DOHH2 (cell line): Measurements from ENCODE around the gene SLC6A1.

ENCODE experiments used
- H3F3A ChIP-seq: fragments of 200-600 bp; sonication (generic), shearing (Covaris generic); 2 replicates; pipeline ENCODE4 v1.6.0; 2016; ENCODE audit warnings: antibody characterized with exemption, mild to moderate bottlenecking; ENCODE audit not compliant: control insufficient read depth, insufficient read depth
- H3K27ac ChIP-seq: fragments of 200-600 bp; sonication (generic); 2 replicates; pipeline ENCODE4 v1.5.1; 2014; ENCODE audit warnings: low read depth, mild to moderate bottlenecking, low read length, moderate library complexity
- H3K27me3 ChIP-seq: fragments of 200-600 bp; sonication (generic); 2 replicates; pipeline ENCODE4 v1.6.1; 2014; ENCODE audit warnings: mild to moderate bottlenecking, low read length, mixed read lengths; ENCODE audit not compliant: control insufficient read depth
- H3K36me3 ChIP-seq: fragments of 200-600 bp; sonication (generic); 2 replicates; pipeline ENCODE4 v1.6.1; 2014; ENCODE audit warnings: mild to moderate bottlenecking, low read length, moderate library complexity, mixed read lengths; ENCODE audit not compliant: control insufficient read depth
- H3K4me1 ChIP-seq: fragments of 200-600 bp; sonication (generic); 2 replicates; pipeline ENCODE4 v1.6.1; 2014; ENCODE audit warnings: mild to moderate bottlenecking, low read length, mixed read lengths; ENCODE audit not compliant: control insufficient read depth
- H3K4me2 ChIP-seq: fragments of 200-600 bp; sonication (generic); 2 replicates; pipeline ENCODE4 v1.6.0; 2014; ENCODE audit warnings: mild to moderate bottlenecking, low read length, moderate library complexity
- H3K4me3 ChIP-seq: fragments of 200-600 bp; sonication (generic); 2 replicates; pipeline ENCODE4 v1.5.1; 2014; ENCODE audit warnings: mild to moderate bottlenecking, low read length, mixed read lengths
- H3K79me2 ChIP-seq: fragments of 200-600 bp; sonication (generic); 2 replicates; pipeline ENCODE4 v1.6.1; 2014; ENCODE audit warnings: mild to moderate bottlenecking, low read length, mixed read lengths; ENCODE audit not compliant: control insufficient read depth
- H3K9me2 ChIP-seq: fragments of 200-600 bp; sonication (generic); replicated peaks from 2 replicates; pipeline ENCODE4 v1.6.1; 2014; ENCODE audit warnings: mild to moderate bottlenecking, low read length, mixed read lengths; ENCODE audit not compliant: control insufficient read depth
- H3K9me3 ChIP-seq: fragments of 200-600 bp; sonication (generic); 2 replicates; pipeline ENCODE4 v1.6.1; 2014; ENCODE audit warnings: antibody characterized with exemption, low read length, mixed read lengths; ENCODE audit not compliant: control insufficient read depth, insufficient read depth
- H4K20me1 ChIP-seq: fragments of 200-600 bp; sonication (generic); 2 replicates; pipeline ENCODE4 v1.6.0; 2014; ENCODE audit warnings: low read depth, mild to moderate bottlenecking, antibody characterized with exemption, low read length, moderate library complexity; ENCODE audit not compliant: control insufficient read depth, insufficient read depth
- EZH2phosphoT487 ChIP-seq: fragments of 200-600 bp; sonication (generic); IDR thresholded peaks from 2 replicates; pipeline ENCODE4 v1.6.1; 2017; ENCODE audit warnings: borderline replicate concordance, mild to moderate bottlenecking, antibody characterized with exemption, low read length, moderate library complexity, mixed read lengths
- TF ChIP-seq, protein P1 (sequence below): fragments of 200-600 bp; sonication (generic); IDR thresholded peaks from one replicate; pipeline ENCODE4 v1.5.1; 2014; ENCODE audit warnings: antibody characterized with exemption, mild to moderate bottlenecking, low read depth, low read length; ENCODE audit not compliant: poor library complexity, severe bottlenecking

SLC6A1 gene

GRCh38 chr3:10995871-10996270, 3.3 kb downstream of the SLC6A1 start:
- Histone ChIP-seq H3K4me1 (no peaks in the 10 kb centered on the region), H3K4me2 (no peak overlapping the region), H3K4me3 (no peak overlapping the region), H3K36me3 (no peaks in the 10 kb centered on the region), H3K79me2 (no peaks in the 10 kb centered on the region), H3K27ac (no peak overlapping the region), H4K20me1 (no peaks in the 10 kb centered on the region), H3F3A (no peaks in the 10 kb centered on the region), H3K9me3 (no peaks in the 10 kb centered on the region), H3K9me2 (no peaks in the 10 kb centered on the region), H3K27me3 (no peaks in the 10 kb centered on the region)
- TF ChIP-seq, protein P1, sequence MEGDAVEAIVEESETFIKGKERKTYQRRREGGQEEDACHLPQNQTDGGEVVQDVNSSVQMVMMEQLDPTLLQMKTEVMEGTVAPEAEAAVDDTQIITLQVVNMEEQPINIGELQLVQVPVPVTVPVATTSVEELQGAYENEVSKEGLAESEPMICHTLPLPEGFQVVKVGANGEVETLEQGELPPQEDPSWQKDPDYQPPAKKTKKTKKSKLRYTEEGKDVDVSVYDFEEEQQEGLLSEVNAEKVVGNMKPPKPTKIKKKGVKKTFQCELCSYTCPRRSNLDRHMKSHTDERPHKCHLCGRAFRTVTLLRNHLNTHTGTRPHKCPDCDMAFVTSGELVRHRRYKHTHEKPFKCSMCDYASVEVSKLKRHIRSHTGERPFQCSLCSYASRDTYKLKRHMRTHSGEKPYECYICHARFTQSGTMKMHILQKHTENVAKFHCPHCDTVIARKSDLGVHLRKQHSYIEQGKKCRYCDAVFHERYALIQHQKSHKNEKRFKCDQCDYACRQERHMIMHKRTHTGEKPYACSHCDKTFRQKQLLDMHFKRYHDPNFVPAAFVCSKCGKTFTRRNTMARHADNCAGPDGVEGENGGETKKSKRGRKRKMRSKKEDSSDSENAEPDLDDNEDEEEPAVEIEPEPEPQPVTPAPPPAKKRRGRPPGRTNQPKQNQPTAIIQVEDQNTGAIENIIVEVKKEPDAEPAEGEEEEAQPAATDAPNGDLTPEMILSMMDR, result no peak
- no peak for TF ChIP-seq EZH2phosphoT487

DNA sequence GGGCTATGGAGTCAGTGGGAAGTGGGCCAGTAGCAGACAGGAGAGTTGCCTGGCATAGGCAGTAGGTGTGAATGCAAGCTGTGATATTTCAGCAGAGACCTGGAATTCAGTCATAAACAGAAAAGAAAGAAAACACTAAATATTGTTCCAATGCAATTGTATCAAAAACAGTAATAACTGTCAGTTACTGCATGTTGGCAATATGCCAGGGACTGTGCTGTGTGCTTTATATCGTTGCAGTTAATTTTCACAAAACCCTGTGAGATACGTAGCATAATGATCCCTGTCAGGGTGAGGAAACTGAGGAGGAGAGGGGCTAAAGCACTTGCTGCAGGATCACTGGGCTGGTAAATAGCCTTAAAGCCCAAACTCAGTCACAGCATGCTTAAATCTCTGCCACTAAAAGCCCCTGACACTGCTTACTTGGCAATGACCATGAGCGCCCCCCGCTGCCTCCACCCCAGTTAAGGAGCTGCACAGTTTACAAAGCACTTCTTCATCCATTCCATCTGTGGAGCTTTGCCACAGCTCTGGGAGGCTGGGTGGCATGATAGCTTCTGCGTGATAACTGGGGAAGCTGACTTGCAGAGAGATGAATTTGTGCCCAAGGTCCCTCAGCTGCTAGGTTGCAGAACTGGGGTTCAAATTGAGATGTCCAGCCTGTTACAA, 3.9 kb downstream of the SLC6A1 start:
- Histone ChIP-seq H3K79me2 (no peaks in the 10 kb centered on the region), H3K36me3 (no peaks in the 10 kb centered on the region), H3K4me1 (no peaks in the 10 kb centered on the region), H3K4me2 (no peak overlapping the region), H3K9me2 (no peaks in the 10 kb centered on the region), H3K27me3 (no peaks in the 10 kb centered on the region), H3K9me3 (no peaks in the 10 kb centered on the region), H3K27ac (no peak overlapping the region), H4K20me1 (no peaks in the 10 kb centered on the region), H3F3A (no peaks in the 10 kb centered on the region), H3K4me3 (no peak overlapping the region)
- no peak for TF ChIP-seq EZH2phosphoT487
- TF ChIP-seq, protein P1, result no peak

- no peaks in the 10 kb centered on the region for H3K9me3 ChIP-seq
- no peaks in the 10 kb centered on the region for H3K9me2 ChIP-seq
- TF ChIP-seq EZH2phosphoT487, result no peak
- TF ChIP-seq, protein P1, result no peak
- H3K79me2 ChIP-seq, result no peaks in the 10 kb centered on the region
- no peaks in the 10 kb centered on the region for H3K4me1 ChIP-seq
- no peaks in the 10 kb centered on the region for H3K36me3 ChIP-seq
- H3K4me2 ChIP-seq, result no peak overlapping the region
- H3K27me3 ChIP-seq, result no peaks in the 10 kb centered on the region
- no peaks in the 10 kb centered on the region for H4K20me1 ChIP-seq
- H3K4me3 ChIP-seq, result no peak overlapping the region
- H3K27ac ChIP-seq, result no peak overlapping the region
- H3F3A ChIP-seq, result no peaks in the 10 kb centered on the region
Observed at GRCh38 chr3:10997196-10997595, 4.6 kb downstream of the SLC6A1 start.
